Pancreas (tissue), 10 donors: Measurements from ENCODE around the gene BACH2. TPM values are rescaled to one million over a fixed set of nuclear protein-coding genes. Genes with fewer than 3 reads are reported as not detected.
"Not testable (repeated sequence)": the region's sequence is repeated elsewhere in the genome, so short reads cannot be mapped to it uniquely, and the experiment has no call there.

Experiments used
- ATAC-seq, 4 donors: fragments of 200-7000 bp; cut with Tn5 transposase; one replicate each; pipeline versions ENCODE4 v1.8.0 to v1.9.1; 2020; ENCODE audit warnings: mild to moderate bottlenecking in 4 of 4, moderate library complexity in 4 of 4
- DNase-seq, 6 donors: peaks; one replicate each; pipeline ENCODE4 v3.0.0-alpha.2; 2020
- FAIRE-seq: peaks from 2 replicates; lab custom pipeline; 2012; peaks lifted over from hg19 to GRCh38; lab: Jason Lieb, UNC
- H3K27ac ChIP-seq, 4 donors: fragments of 200-600 bp; sonication (generic); 1 replicate in 3 of 4; 2 replicates in 1 of 4; pipeline versions ENCODE4 v1.5.0 to v1.8.0; 2020
- H3K27me3 ChIP-seq, 4 donors: fragments of 200-600 bp; one replicate each; pipeline ENCODE4 v1.8.0; 2021
- H3K36me3 ChIP-seq, 3 donors: fragments of 200-600 bp; sonication (generic) in 1 of 3; one replicate each; pipeline versions ENCODE4 v1.5.0 to v1.8.0; 2020 to 2021
- H3K4me1 ChIP-seq, 3 donors: fragments of 200-600 bp; one replicate each; pipeline ENCODE4 v1.8.0; 2021
- H3K4me3 ChIP-seq, 4 donors: fragments of 200-600 bp; sonication (generic) in 2 of 4; one replicate each; pipeline versions ENCODE4 v1.5.0 to v1.8.0; 2020 to 2021
- H3K9me3 ChIP-seq, 4 donors: fragments of 200-600 bp; one replicate each; pipeline ENCODE4 v1.8.0; 2021
- WGBS, 2 donors: extraction: QIAGEN DNeasy Blood & Tissue Kit; methylation state at CpG; one replicate each; pipeline ENCODE4 v1.1.7; 2013; 5-methylcytosine and 5-hydroxymethylcytosine counted together
- intact Hi-C, 3 donors: fragments of 100-400 bp; cut with DNase I; formaldehyde crosslinking; loops; one replicate each; pipeline versions ENCODE4 v1.11.1 to v1.14.2; 2022
- polyA plus RNA-seq, 2 donors: library from polyadenylated mRNA; stranded (reverse); fragments of 200-250 nt; gene quantifications; one replicate each; pipeline ENCODE4 v1.2.3, GENCODE V29; 2013
- total RNA-seq, 6 donors: library from RNA; stranded (reverse); fragmentation: NEBNext Ultra II Directional in 4 of 6; extraction: Animal tissue kit (Norgen Biotek cat#: 25700) in 4 of 6; gene quantifications; one replicate each; pipeline versions ENCODE4 v1.2.1 to v1.2.4, GENCODE V29; 2021 to 2023
- TF ChIP-seq, protein P1 (sequence below), 4 donors: fragments of 200-600 bp; sonication (generic) in 3 of 4; IDR thresholded peaks; one replicate each; pipeline versions ENCODE4 v1.5.0 to v1.8.0; 2021; ENCODE audit warnings: antibody characterized with exemption in 4 of 4
- donor health status: healthy with polysubstance abuse.
- donor health status: DM: no; HTN: no; CAD: no; lungs with moderate emphysema.
- donor health status: DM: no; HTN: no; CAD: no.
- donor health status: control.
- donor health status: control.
- donor health status: Bipolar disorder and iron deficiency.
- donor health status: DM: yes; HTN: yes; CAD: no.
- donor health status: DM: no; HTN: no; CAD: no.
- donor health status: DM: no; HTN: no; CAD: no.
- donor health status: DM: yes; HTN: yes; CAD: no.

The BACH2 gene
- total and polyA plus RNA-seq, 8 donors: 0.61 to 8.0 (median 4.9) TPM

DNA sequence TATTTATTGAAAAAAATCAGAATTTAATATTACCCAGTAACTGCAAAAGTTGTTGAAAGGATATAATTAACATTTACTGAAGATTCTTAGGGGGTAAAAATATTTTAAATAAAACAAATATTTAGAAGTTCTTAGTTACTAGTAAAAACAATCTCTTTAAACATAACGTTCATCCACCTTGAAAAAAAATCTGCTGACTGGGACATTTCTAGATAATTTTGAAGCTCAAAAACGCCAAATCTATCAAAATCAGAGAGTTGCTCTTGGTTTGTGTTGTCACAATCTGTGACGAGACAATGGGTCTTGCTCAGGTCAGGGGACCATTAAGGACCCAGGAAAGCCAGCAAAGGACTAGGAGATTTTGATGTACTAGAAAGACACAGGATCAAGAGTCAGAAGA, 177.0 kb downstream of the BACH2 start:
- DNase-seq (no peak), ATAC-seq (no peak), FAIRE-seq (no peak)
- H3K36me3 ChIP-seq: no peaks in the 10 kb centered on the region
- H3K4me1 ChIP-seq: no peaks in the 10 kb centered on the region
- TF ChIP-seq, protein P1, sequence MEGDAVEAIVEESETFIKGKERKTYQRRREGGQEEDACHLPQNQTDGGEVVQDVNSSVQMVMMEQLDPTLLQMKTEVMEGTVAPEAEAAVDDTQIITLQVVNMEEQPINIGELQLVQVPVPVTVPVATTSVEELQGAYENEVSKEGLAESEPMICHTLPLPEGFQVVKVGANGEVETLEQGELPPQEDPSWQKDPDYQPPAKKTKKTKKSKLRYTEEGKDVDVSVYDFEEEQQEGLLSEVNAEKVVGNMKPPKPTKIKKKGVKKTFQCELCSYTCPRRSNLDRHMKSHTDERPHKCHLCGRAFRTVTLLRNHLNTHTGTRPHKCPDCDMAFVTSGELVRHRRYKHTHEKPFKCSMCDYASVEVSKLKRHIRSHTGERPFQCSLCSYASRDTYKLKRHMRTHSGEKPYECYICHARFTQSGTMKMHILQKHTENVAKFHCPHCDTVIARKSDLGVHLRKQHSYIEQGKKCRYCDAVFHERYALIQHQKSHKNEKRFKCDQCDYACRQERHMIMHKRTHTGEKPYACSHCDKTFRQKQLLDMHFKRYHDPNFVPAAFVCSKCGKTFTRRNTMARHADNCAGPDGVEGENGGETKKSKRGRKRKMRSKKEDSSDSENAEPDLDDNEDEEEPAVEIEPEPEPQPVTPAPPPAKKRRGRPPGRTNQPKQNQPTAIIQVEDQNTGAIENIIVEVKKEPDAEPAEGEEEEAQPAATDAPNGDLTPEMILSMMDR (IDR thresholded peaks at IDR 0.05): no peak
- no peaks in the 10 kb centered on the region for H3K9me3 ChIP-seq
- 80 to 85% methylated on average over 3 of the region's 3 CpGs for WGBS, 2 donors
- no peaks in the 10 kb centered on the region for H3K27me3 ChIP-seq
- intact Hi-C loops: no loop called here
- H3K4me3 ChIP-seq: no peak overlapping the region
- H3K27ac ChIP-seq: no peak overlapping the region

DNA sequence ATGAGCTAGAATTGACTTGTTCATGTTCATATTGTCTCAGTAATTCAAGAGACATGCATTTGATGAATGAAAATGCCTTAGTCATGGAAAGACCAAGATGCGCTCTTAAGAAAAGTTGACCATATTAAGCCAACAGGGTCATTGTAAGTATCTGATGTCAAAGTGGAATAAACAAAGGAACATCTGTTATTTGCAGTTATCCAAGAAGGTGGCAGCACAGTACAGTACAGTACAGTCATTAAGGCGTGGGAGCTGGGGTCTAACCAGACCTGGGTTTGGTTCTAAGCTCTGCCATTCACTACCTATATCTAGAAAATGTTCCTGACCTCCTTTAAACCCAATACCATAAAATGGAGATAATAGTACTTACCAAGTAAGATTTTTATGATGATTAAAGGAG, 178.1 kb downstream of the BACH2 start:
- FAIRE-seq: no peak
- Histone ChIP-seq H3K27me3 (no peaks in the 10 kb centered on the region), H3K4me3 (no peak overlapping the region), H3K4me1 (no peaks in the 10 kb centered on the region), H3K9me3 (no peaks in the 10 kb centered on the region), H3K27ac (no peak overlapping the region), H3K36me3 (no peaks in the 10 kb centered on the region)
- WGBS, 2 donors: 91 to 96% methylated on average over 2 of the region's 2 CpGs
- no peak for ATAC-seq
- intact Hi-C loops: no loop called here
- no peak for DNase-seq
- TF ChIP-seq, protein P1 (IDR thresholded peaks at IDR 0.05): no peak

DNA sequence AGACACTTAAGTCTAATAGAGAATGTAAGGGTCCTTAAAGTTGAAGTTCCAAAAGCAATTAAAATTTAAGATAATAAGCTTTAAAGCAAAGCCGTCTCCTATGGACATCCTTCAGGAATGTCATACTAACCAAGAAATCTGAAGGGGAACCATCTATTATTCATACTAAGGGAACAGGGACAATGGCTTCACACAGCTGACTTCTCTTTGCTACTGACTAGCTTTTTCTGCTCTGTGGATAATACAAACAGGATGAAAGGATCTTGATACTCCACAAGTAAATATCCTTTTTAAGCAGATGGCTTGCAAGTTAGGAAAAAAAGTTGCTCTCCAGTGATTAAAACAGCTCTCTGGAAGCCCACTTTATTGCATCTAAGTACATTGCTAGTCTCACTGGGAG, 178.6 kb downstream of the BACH2 start:
- FAIRE-seq (no peak), ATAC-seq (no peak), DNase-seq (no peak)
- Histone ChIP-seq H3K36me3 (no peaks in the 10 kb centered on the region), H3K4me1 (no peaks in the 10 kb centered on the region), H3K4me3 (no peak overlapping the region), H3K9me3 (no peaks in the 10 kb centered on the region), H3K27me3 (no peaks in the 10 kb centered on the region), H3K27ac (no peak overlapping the region)
- WGBS, 2 donors: 96 to 100% methylated on average over 1 of the region's 1 CpG
- TF ChIP-seq, protein P1 (IDR thresholded peaks at IDR 0.05): no peak
- intact Hi-C loops: no loop called here

DNA sequence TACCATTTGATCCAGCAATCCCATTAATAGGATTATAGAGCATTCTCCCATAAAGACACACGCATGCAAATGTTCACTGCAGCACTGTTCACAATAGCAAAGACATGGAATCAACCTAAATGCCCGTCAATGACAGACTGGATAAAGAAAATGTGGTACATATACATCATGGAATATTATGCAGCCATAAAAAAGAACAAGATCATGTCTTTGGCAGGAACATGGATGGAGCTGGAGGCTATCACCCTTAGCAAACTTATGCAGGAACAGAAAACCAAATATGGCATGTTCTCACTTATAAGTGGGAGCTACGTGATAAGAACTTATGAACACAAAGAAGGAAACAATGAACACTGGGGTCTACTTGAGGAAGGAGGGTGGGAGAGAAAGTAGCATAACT, 180.5 kb downstream of the BACH2 start:
- H3K4me3 ChIP-seq, H3K36me3 ChIP-seq, intact Hi-C loops, H3K27ac ChIP-seq, DNase-seq, FAIRE-seq, H3K9me3 ChIP-seq, H3K4me1 ChIP-seq, H3K27me3 ChIP-seq, ATAC-seq: not testable (repeated sequence)
- WGBS, 2 donors: 75 to 79% methylated on average over 3 of the region's 3 CpGs

DNA sequence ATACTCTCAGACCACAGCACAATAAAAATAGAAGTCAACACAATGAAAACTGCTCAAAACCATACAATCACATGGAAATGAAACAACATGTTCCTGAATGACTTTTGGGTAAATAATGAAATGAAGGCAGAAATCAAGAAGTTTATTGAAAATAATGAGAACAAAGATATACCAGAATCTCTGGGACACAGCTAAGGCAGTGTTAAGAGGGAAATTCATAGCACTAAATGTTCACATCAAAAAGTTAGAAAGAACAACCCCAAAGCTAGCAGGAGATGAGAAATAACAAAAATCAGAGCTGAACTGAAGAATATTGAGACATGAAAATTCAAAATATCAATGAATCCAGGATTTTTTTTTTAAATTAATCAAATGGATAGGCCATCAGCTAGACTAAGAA, 183.3 kb downstream of the BACH2 start:
- H3K36me3 ChIP-seq: no peaks in the 10 kb centered on the region
- no peaks in the 10 kb centered on the region for H3K4me1 ChIP-seq
- H3K9me3 ChIP-seq: no peaks in the 10 kb centered on the region
- no peak for ATAC-seq
- TF ChIP-seq, protein P1 (IDR thresholded peaks at IDR 0.05): no peak
- H3K27ac ChIP-seq: no peak overlapping the region
- intact Hi-C loops: no loop called here
- no peak for DNase-seq
- FAIRE-seq: no peak
- no peaks in the 10 kb centered on the region for H3K27me3 ChIP-seq
- H3K4me3 ChIP-seq: no peak overlapping the region

DNA sequence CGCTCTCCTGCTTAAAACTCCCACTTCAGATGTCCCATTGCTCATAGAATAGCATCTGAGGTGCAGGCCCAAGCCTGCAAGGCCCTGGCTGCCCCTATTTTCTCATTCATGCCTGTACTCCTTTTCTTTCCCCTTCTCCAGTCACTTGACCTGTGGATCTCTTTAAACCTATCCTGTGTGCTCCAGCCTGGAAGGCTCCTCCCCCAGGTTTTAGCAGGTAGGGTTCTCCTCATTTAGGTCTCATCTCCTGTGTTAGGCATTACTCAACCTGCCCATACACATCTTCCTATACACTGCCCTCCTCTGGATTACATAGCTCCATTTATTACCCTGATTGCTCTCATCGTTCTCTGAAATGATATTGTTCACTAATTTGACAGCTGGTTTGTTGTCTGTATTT, 185.3 kb downstream of the BACH2 start:
- 87 to 96% methylated on average over 2 of the region's 2 CpGs for WGBS, 2 donors
- H3K4me3 ChIP-seq: no peak overlapping the region
- H3K27ac ChIP-seq: no peak overlapping the region
- H3K27me3 ChIP-seq: no peaks in the 10 kb centered on the region
- no peaks in the 10 kb centered on the region for H3K4me1 ChIP-seq
- H3K36me3 ChIP-seq: no peaks in the 10 kb centered on the region
- ATAC-seq (no peak), FAIRE-seq (no peak), DNase-seq (no peak)
- no peaks in the 10 kb centered on the region for H3K9me3 ChIP-seq
- TF ChIP-seq, protein P1 (IDR thresholded peaks at IDR 0.05): no peak
- intact Hi-C loops: no loop called here
